Measurements from ENCODE around the gene CPB1. TPM values are rescaled to one million over a fixed set of nuclear protein-coding genes. Genes with fewer than 3 reads are reported as not detected.

Gene CPB1
- total RNA-seq, 1 donor from 2014 or later: not detected

DNA sequence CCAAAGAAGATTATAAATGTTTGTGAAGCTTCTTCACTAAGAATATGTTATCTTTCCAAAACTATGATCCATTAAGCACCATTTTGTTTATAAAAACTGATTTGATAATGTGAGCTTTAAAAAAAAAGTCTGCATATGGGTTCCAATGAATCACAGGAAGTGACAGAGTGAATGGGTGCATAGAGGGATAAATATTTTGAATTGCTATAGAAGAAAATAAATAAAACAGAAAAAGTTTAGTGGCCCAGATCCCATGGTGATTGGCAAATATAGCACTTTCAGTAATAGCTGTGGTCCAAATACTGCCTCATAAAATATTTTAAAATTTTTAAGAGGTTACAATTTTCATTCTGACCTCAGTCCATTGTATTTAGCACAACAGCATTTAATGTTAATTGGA, 56.6 kb downstream of the CPB1 start:
- H3K4me3 Mint-ChIP-seq (ENCODE audit: low read depth): no peak overlapping the region
- no peak for DNase-seq (ENCODE audit: low spot score, unreplicated experiment)
- no peaks in the 10 kb centered on the region for H3K27me3 Mint-ChIP-seq
- TF ChIP-seq, protein P1, sequence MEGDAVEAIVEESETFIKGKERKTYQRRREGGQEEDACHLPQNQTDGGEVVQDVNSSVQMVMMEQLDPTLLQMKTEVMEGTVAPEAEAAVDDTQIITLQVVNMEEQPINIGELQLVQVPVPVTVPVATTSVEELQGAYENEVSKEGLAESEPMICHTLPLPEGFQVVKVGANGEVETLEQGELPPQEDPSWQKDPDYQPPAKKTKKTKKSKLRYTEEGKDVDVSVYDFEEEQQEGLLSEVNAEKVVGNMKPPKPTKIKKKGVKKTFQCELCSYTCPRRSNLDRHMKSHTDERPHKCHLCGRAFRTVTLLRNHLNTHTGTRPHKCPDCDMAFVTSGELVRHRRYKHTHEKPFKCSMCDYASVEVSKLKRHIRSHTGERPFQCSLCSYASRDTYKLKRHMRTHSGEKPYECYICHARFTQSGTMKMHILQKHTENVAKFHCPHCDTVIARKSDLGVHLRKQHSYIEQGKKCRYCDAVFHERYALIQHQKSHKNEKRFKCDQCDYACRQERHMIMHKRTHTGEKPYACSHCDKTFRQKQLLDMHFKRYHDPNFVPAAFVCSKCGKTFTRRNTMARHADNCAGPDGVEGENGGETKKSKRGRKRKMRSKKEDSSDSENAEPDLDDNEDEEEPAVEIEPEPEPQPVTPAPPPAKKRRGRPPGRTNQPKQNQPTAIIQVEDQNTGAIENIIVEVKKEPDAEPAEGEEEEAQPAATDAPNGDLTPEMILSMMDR (IDR thresholded peaks at IDR 0.05; ENCODE audit: unreplicated experiment): no peak
- H3K27ac Mint-ChIP-seq: no peak overlapping the region
- no peaks in the 10 kb centered on the region for H3K36me3 Mint-ChIP-seq (ENCODE audit: insufficient read depth)
- no peaks in the 10 kb centered on the region for H3K4me1 Mint-ChIP-seq (ENCODE audit: low read depth)
- H3K9me3 Mint-ChIP-seq (ENCODE audit: low read depth): no peaks in the 10 kb centered on the region

DNA sequence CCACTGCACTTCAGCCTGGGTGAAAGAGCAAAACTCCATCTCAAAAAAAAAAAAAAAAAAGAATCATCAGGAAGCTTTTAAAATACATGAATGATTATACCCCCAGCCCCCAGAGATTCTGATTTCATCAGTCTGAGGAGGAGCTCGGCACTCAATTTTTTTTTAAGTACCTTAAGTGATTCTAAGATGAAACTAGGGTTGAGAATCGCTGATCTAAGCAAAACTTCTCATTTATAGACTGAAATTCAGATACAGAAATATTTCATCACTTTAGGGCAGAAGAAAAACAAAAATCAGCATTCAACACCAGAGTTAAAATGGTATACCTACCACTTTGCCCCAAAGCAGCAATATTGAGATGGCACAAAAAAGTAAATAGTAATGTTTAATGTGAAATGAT, 62.2 kb downstream of the CPB1 start:
- peaks cover 5% of the 10 kb centered on the region for H3K9me3 Mint-ChIP-seq (ENCODE audit: low read depth)
- TF ChIP-seq, protein P1 (IDR thresholded peaks at IDR 0.05; ENCODE audit: unreplicated experiment): no peak
- H3K4me1 Mint-ChIP-seq (ENCODE audit: low read depth): no peaks in the 10 kb centered on the region
- no peak overlapping the region for H3K4me3 Mint-ChIP-seq (ENCODE audit: low read depth)
- H3K36me3 Mint-ChIP-seq (ENCODE audit: insufficient read depth): no peaks in the 10 kb centered on the region
- H3K27ac Mint-ChIP-seq: no peak overlapping the region
- H3K27me3 Mint-ChIP-seq: no peaks in the 10 kb centered on the region
- DNase-seq (ENCODE audit: low spot score, unreplicated experiment): no peak

DNA sequence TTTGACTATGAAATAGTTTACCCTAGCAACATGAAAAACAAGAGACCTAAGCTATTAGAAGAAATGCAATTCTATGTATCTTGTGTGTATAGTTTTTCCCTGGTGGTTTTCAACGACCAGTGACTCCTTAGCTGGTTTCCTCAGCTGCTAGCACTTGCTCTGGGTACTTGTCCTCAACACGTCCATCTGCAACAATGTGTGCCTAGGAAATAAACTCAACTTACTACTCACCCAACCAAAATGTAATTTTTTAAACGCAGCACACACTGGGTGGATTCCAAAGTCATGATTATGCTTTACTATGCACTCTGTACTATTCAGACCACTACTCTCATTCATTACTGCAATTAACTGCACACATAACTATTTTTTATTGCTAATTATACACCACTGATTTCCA, 68.5 kb downstream of the CPB1 start:
- Mint-ChIP-seq H3K36me3 (ENCODE audit: insufficient read depth) (no peaks in the 10 kb centered on the region), H3K27me3 (no peaks in the 10 kb centered on the region), H3K4me3 (ENCODE audit: low read depth) (no peak overlapping the region), H3K27ac (no peak overlapping the region), H3K9me3 (ENCODE audit: low read depth) (peaks cover 5% of the 10 kb centered on the region), H3K4me1 (ENCODE audit: low read depth) (no peaks in the 10 kb centered on the region)
- no peak for DNase-seq (ENCODE audit: low spot score, unreplicated experiment)
- TF ChIP-seq, protein P1 (IDR thresholded peaks at IDR 0.05; ENCODE audit: unreplicated experiment): no peak

DNA sequence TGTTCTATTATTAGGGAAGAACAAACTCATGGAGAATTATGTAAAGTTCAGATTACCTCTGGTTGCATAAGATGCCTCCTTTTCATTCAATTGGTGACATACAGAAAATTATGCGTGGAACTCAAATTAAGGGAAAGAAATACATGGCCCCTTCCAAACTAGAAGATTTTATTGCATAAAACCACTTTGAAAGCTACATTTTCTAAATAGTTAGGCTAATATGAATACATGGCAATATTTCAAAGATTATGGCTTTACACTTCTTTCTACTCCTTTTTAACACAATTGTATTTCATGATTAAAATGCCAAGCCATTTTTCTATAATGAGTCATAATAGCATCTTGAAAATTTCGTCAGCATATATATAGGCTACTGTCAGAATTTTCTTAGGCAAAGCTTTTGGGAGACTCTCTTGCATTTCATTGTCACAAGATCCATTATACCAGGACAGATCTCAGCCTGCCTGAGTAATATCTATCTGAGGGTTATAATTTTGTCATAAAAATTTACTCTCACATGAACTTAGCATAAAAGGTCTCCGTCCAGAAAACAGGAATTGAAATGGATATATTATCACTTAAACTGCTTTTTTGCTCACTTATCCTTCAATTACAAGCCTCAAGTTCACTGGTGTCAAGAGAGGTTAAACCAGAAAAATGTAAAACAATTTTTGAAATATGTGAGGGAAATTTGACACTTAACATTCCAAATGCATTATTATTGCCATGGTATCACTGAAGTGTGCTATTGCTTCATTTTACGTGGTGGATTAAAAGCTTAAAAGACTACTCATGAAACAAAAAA, 74.6 kb downstream of the CPB1 start:
- no peaks in the 10 kb centered on the region for H3K36me3 Mint-ChIP-seq (ENCODE audit: insufficient read depth)
- no peak for DNase-seq (ENCODE audit: low spot score, unreplicated experiment)
- TF ChIP-seq, protein P1 (IDR thresholded peaks at IDR 0.05; ENCODE audit: unreplicated experiment): no peak
- H3K4me1 Mint-ChIP-seq (ENCODE audit: low read depth): no peaks in the 10 kb centered on the region
- no peak overlapping the region for H3K27ac Mint-ChIP-seq
- H3K27me3 Mint-ChIP-seq: no peaks in the 10 kb centered on the region
- H3K9me3 Mint-ChIP-seq (ENCODE audit: low read depth): no peaks in the 10 kb centered on the region
- no peak overlapping the region for H3K4me3 Mint-ChIP-seq (ENCODE audit: low read depth)

DNA sequence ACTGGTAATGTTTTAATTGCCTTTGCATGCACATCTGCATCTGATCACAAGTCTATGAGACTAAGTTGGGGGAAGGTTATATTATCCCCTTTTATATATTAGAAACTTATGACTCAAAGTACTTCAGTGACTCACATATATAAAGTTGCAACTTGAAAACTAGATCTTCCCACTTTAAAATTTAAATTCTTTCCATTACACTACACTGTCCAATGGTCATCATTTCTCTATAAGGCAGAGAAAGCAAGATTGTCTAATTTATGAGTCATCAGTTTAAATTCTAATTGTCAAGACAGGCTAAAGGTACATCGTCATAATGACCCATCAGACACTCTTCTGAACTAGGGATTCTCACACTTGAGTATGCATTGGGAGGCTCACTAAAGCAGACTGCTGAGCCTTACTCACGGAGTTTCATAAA, 75.4 kb downstream of the CPB1 start:
- Mint-ChIP-seq H3K27ac (no peak overlapping the region), H3K9me3 (ENCODE audit: low read depth) (no peaks in the 10 kb centered on the region), H3K36me3 (ENCODE audit: insufficient read depth) (no peaks in the 10 kb centered on the region), H3K4me1 (ENCODE audit: low read depth) (no peaks in the 10 kb centered on the region), H3K4me3 (ENCODE audit: low read depth) (no peak overlapping the region), H3K27me3 (no peaks in the 10 kb centered on the region)
- TF ChIP-seq, protein P1 (IDR thresholded peaks at IDR 0.05; ENCODE audit: unreplicated experiment): no peak
- no peak for DNase-seq (ENCODE audit: low spot score, unreplicated experiment)
